Endothelial cell of coronary artery (primary cell): ENCODE results near the gene C10orf90. TPM values are rescaled to one million over a fixed set of nuclear protein-coding genes. Genes with fewer than 3 reads are reported as not detected.

ENCODE experiments used
- total RNA-seq: library from RNA; depleted of rRNA; stranded (reverse); fragments of >200 nt; gene quantifications from 2 replicates; pipeline ENCODE4 v1.2.3, GENCODE V29; 2014

C10orf90 gene, protein sequence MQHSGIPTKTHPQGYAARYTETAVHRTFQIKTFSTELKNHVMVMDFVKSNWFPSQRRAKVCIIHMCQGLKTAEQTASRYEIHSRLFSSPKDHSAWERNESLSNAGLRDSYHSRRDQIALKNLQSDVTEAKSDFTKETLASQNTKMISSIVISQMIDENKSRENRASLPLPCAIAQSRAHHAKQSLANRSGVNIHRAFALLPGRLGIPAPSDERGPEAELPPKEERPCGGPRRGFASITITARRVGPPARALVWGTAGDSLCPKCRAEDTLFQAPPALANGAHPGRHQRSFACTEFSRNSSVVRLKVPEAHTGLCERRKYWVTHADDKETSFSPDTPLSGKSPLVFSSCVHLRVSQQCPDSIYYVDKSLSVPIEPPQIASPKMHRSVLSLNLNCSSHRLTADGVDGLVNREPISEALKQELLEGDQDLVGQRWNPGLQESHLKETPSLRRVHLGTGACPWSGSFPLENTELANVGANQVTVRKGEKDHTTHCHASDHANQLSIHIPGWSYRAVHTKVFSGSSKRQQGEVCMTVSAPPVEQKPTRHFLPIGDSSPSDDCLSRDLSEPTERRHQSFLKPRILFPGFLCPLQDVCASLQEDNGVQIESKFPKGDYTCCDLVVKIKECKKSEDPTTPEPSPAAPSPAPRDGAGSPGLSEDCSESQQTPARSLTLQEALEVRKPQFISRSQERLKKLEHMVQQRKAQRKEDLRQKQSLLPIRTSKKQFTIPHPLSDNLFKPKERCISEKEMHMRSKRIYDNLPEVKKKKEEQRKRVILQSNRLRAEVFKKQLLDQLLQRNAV
- total RNA-seq, result not detected in 2 replicates

DNA sequence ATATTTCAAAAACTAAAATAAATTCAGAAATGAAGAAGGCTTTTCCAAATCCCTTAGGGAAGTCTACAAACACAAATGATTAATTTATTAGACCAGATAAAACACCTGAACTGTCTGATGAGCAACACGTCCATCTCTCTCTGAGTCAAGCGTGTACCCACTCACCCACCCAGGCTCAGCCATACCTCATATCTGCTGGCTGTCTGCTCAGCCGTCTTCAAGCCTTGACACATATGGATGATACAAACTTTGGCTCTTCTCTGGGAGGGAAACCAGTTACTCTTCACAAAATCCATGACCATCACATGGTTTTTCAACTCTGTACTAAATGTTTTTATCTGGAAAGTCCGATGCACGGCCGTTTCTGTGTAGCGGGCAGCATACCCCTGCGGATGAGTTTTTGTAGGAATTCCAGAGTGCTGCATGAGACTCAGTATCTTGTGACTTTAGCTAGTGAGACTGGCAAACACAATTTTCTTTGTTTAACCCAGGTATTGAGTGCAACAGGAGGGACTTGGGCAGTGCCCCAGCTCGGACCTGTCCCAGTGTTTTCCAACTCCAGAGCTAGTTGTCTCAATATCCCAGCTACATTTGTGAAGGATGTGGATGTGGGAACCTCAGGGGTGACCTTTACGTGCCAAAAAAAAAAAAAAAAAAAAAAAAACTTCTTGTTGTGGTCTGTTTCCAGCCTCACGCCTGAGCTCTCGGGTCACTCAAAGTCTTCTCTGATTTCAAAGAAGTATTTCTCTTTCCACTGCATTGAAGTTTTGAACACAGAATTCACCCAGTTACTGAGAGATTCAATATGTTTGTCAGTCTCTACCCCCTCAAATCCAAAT is at the start of gene C10orf90:
TSS of gene C10orf90 (minus strand) at position 638 of the 839 bp plus-strand sequence. CDS start at position 425, 213 bp downstream.

DNA sequence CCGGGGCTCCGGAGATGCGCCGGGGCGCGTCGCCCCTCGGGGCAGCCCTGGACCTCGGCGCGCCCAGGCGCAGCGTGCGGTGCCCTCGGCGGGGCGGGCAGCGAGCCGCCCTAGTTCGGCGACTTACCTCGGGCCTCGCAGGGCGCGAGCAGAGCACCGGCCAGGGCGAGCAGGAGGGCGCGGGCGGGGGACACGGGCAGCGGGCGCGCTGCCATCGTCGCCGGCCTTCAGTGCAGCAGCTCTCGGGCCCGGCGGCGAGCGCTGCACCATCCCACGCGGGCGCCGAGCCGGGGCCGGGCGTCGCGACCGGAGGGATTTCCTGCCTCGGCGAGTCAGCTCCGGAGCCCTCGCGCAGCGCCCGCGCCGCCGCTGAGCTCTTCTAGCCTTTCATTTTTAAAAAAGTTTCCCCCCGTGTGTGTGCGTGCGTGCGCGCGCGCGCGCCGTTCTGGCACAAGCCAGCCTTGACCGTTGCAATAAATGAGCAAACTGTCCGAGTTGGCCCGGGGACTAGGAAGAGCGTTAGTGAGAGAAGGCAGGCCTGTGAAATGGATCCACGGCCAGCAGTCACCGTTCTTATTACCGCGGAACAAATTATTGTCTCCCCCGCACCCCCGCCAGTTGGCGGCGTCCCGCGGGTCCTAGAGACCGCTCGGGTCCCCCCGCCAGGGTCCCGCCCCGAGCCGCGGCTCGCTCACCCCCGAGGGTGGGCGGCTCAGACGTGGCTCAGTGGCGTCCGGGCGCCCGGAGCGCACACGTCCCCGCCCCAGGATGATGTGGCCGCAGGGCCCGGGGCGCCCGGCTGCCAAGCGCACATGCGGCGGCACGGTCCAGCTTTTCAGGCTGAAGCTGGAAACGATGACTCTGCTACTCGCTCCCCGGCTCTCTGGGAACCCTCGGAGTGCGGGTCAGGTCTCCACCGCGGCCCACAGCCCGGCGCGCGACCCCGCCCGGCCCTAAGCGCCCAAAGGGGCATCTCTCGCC is 282.3 kb downstream of the C10orf90 start, which contains the start of gene ADAM12:
TSS of gene ADAM12 (minus strand) at position 547 of the 981 bp plus-strand sequence. CDS start at position 215, 332 bp downstream.

Other genes starting within 250 kb of the C10orf90 start
- gene DOCK1, start 234.7 kb upstream of the C10orf90 start, total RNA-seq, result 94.9 and 108 TPM in 2 replicates